ENCODE measurements around the gene E2F7. TPM values are rescaled to one million over a fixed set of nuclear protein-coding genes. Genes with fewer than 3 reads are reported as not detected.
"Not testable (repeated sequence)": the region's sequence is repeated elsewhere in the genome, so short reads cannot be mapped to it uniquely, and the experiment has no call there.

The E2F7 gene
- 37.3 and 38.9 TPM in 2 replicates for total RNA-seq (2014; rRNA removed; shearing (Covaris generic))
- polyA plus RNA-seq (2015; cell fraction: cytosol; rRNA removed): 50.4 and 68.7 TPM in 2 replicates
- 91.3 and 96.3 TPM in 2 replicates for polyA plus RNA-seq (2015; cell fraction: nucleus; rRNA removed)

DNA sequence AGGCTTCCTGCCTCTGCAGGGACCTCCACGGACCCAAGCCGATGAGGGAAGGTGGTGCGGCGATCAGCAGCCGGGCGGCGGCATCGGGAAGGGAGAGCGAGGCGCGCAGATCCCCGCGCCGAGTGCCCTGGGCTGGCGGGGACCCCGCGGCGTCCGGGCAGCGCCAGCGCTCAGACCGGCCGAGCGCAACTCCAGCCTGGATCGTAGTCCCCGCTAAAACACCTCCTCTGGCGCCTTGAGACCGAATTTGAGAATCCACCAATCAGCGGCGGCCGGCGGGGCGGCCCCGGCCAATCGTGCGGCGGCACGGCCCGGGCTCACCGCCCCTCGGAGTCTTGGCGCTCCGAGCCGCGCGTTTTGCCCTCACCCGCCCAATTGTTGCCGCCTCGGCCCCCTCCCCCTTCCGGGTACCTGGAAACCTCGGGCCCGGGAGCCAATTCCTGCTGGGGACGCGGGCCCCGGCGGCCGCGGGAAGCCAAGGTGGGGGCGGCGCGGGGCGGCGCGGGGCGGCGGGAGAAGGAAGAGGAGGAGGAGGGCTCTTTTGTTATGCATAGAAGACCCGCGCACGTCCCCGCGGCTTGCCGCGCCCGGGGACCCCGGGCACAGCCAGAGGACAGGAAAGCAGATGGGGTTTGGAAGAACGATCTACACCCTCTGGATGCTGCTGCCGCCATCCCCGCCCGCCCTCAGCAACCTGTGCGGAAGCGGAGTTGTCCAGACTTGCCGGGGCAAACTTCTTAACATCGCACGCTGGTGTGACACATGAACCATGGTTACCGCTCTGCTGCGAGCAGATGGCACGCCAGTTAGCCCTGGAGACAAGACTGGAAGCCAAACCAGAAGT, at the start of gene E2F7:
TSS of gene E2F7 (minus strand) at position 209 of the 844 bp plus-strand sequence. CDS start 934 bp downstream, outside the sequence.
- peak; percentile 98 for DNase-seq (ENCODE audit: low read depth)

- peak; percentile 82 for DNase-seq (ENCODE audit: low read depth)
These were observed 48.6 kb upstream of the E2F7 start for GRCh38 chr12:77113971-77114370.

DNA sequence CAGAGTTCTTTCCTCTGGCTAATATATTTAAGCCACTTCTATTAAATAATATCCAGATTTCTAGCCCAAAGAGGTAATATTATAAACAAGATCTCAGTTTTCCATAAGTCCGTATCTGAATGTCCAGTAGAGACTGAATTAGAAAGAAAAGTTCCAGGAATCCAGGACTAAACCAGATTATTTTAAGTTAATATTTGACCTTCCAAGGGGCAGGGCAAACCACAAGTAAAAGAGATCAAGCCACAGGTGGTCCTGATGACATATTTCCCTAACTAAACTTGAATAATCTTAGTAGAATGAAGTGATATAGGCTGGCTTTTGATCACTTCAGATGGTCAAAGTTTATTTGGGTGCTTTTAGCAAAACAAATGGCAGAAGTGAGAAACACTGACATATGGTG, 43.3 kb upstream of the E2F7 start:
- no peak for DNase-seq (ENCODE audit: low read depth)

GRCh38 chr12:77107121-77107520, 41.8 kb upstream of the E2F7 start:
- DNase-seq (ENCODE audit: low read depth): no peak

DNA sequence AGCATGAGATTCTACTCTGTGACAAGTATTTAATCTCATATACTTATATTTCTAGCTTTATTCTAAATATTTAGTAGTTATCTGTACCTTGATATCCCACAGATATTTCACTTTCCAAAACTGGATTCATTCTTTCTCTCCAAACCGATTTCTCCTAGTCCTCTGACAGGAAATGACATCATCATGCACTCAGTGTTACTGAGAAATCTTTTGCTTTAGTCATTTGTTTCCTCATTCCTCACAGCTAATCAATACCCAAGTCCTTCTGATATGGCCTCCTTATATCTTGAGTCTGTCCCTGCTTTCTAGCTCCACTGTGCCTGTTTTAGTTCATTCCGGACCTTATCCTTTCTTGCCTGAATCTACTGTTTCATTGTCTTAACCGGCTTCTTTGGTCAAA, 39.4 kb upstream of the E2F7 start:
- peak; percentile 82 for DNase-seq (ENCODE audit: low read depth)

DNA sequence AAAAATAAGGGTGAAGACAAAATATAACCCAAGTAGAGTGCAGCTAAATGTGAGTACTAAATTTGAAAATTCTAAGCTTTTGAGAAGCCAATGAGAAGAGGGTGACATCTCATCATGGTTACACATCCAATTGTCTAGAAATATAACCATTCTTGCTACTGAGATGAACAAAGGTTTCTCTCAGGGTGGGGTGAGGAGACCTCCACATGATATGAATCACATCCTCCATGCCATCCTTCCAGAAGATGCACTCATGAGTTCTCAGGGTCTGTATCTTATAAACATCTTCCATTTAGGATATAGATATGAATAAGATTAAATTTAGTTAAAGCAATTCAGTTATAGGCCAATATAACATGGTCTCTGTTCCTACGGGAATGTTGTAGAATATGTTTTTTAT, 38.9 kb upstream of the E2F7 start:
- DNase-seq (ENCODE audit: low read depth): peak; percentile 77

GRCh38 chr12:77102691-77103090, 37.3 kb upstream of the E2F7 start:
- peak; percentile 90 for DNase-seq (ENCODE audit: low read depth)

DNA sequence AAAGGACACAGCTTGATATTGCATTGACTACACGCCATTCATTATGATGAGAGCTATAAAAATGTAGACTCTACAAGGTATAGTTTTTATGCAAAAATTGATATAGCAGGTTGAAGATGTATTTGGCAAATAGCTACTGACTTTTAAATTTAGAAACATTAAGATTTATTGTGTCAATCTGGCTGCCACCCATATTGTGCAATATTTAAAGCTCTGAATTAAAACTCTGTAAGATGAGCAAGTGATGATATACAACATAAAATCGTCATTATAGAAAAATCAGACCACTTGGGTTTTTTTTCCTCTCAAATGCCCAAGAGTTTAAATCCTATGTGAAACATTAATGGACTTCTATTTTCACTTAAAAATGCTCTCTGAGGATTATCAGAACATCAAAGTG, 36.8 kb upstream of the E2F7 start:
- DNase-seq (ENCODE audit: low read depth): no peak

DNA sequence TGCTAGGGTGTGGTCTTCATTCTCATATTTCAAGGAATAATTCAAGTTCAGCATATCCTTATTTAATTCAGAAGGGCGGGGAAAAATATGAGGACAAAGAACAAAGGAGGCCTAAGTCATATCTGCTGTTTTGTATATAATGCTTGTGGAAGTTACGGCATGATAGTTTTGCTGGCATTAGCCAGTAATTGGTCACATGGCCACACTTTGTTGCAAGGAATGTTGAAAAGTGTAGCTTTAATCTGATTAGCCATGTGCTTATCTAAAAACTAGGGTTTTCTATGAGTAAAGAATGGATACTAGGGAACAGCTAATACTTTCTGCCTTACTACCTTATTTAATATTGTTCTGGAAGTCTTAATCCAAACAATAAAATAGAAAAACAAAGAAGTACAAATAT, 34.4 kb upstream of the E2F7 start:
- DNase-seq (ENCODE audit: low read depth): no peak

- DNase-seq (ENCODE audit: low read depth): no peak
These were observed 32.5 kb upstream of the E2F7 start for GRCh38 chr12:77097846-77098245.

DNA sequence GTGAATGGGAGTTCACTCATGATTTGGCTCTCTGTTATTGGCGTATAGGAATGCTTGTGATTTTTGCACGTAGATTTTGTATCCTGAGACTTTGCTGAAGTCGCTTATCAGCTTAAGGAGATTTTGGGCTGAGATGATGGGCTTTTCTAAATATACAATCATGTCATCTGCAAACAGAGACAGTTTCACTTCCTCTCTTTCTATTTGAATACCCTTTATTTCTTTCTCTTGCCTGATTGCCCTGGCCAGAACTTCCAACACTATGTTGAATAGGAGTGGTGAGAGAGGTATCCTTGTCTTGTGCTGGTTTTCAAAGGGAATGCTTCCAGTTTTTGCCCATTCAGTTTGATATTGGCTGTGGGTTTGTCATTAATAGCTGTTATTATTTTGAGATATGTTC, 26.9 kb upstream of the E2F7 start:
- DNase-seq (ENCODE audit: low read depth): not testable (repeated sequence)

- DNase-seq (ENCODE audit: low read depth): no peak
These were observed 24.4 kb upstream of the E2F7 start for GRCh38 chr12:77089686-77090220.

DNA sequence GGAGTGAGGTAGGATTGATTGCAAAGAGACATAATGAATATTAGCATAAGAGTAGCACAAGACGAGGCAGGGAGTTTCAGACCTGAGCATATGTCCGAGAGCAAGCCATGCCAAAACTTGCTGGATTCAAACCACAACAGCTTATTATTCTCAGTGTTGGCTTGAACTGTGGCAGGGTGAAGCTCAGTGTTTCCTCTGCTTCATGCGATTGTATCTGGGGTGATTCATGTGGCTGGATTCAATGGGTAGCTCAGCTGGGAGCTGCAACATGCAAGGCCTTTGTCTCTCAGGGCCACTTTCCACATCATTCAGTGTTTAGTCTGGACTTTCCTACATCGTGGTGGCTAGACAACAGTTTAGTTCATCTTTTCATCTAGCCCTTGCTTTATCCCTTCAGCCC, 22.1 kb upstream of the E2F7 start:
- DNase-seq (ENCODE audit: low read depth): peak; percentile 83

- no peak for DNase-seq (ENCODE audit: low read depth)
These were observed 16.7 kb upstream of the E2F7 start for GRCh38 chr12:77082021-77082420.

GRCh38 chr12:77079631-77080030, 14.3 kb upstream of the E2F7 start:
- no peak for DNase-seq (ENCODE audit: low read depth)

GRCh38 chr12:77078231-77078630, 12.9 kb upstream of the E2F7 start:
- no peak for DNase-seq (ENCODE audit: low read depth)

GRCh38 chr12:77076886-77077285, 11.5 kb upstream of the E2F7 start:
- no peak for DNase-seq (ENCODE audit: low read depth)

DNA sequence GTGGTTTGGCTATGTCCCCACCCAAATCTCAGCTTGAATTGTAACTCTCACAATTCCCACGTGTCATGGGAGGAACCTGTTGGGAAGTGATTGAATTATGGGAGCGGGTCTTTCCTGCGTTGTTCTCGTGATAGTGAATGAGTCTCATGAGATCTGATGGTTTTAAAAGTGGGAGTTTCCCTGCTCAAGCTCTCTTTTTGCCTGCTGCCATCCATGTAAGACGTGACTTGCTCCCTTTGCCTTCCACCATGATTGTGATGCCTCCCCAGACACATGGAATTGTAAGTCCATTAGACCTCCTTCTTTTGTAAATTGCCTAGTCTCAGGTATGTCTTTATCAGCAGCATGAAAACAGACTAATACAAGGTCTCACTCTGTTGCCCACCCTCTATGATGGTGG, 8.5 kb upstream of the E2F7 start:
- not testable (repeated sequence) for DNase-seq (ENCODE audit: low read depth)

- no peak for DNase-seq (ENCODE audit: low read depth)
These were observed 7.6 kb upstream of the E2F7 start for GRCh38 chr12:77072833-77073495.

DNA sequence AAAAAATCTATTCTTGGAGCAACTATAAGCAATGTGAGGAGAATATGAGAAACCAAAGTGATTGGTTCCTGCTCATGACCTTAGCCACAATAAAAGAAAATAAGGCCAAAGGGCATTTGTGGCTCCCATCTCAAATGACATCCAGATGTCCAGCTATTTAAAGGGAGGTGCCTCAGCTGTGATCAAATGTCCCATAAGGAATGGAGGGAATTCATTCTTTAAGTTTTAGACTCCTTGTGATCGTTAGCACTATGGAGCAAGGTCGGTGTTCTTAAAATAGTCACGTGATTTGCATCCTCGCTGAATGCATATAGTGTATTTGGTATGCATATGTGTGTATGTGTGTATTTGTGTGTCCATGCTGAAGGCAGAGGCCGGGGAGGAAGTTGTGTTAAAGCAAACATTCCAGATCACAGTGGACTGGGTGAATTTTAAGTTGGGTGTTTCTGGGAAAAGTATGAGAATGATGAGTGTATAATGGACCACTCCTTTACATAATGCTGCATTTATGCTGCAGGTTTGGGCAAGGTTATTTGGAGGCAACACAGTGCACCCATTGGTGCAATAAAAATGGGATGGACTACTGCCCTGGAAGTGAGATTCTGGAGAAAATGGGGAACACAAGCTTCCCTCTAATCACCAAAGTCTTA, 5.6 kb upstream of the E2F7 start:
- DNase-seq (ENCODE audit: low read depth): no peak

GRCh38 chr12:77070382-77070781, 5.0 kb upstream of the E2F7 start:
- no peak for DNase-seq (ENCODE audit: low read depth)

DNA sequence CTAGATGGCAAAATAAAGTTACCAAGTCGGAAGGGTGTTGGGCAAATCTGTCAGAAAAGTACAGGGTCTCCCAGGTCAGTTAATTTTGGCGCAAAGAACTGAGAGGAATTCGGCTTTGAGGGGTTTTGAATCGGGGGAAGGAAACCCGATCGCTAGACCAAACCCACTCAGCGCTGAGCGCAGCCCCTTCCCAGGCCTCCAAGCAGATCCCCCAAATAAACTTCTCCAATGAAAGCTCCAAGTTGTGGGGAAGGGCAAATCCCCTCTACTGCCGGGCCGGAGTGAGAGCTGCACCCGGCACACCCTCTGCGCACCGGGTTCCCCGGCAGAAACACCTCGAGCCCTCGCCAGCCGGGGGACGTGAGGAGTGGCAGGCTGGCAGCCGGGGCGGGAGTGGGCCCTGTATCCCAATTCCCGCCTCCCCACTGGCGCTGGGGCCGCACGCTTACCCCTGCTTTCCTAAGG, 441 bp downstream of the E2F7 start:
- DNase-seq (ENCODE audit: low read depth): no peak

All from HT1080 (cell line).